MCF 10A (cell line): ENCODE results near the gene FBXO36. TPM values are rescaled to one million over a fixed set of nuclear protein-coding genes. Genes with fewer than 3 reads are reported as not detected.

ENCODE experiments used
- BruUV-seq: library from RNA; stranded (reverse); fragments of 400-500 nt; replicated peaks from 2 replicates; lab custom pipeline; 2021; lab: Mats Ljungman, UMichigan
- CTCF ChIA-PET: fragments of 300-600 bp; sonication (Branson Sonifier 250); formaldehyde crosslinking; extraction: SDS; loops from one replicate; lab custom pipeline; 2021; ENCODE audit warnings: antibody characterized with exemption, inconsistent platforms; lab: Yijun Ruan, JAX
- POLR2A ChIA-PET: fragments of 300-600, 350-650 bp; sonication (Branson Sonifier 250); formaldehyde crosslinking; extraction: SDS; loops from one replicate; lab custom pipeline; 2020; ENCODE audit warnings: antibody characterized with exemption, inconsistent platforms; lab: Yijun Ruan, JAX
- DNase-seq: peaks from one replicate; pipeline ENCODE4 v3.0.0-alpha.2; 2018; ENCODE audit not compliant: unreplicated experiment
- H3K27ac Mint-ChIP-seq: one replicate; pipeline ENCODE4 v1.8.0; 2022; ENCODE audit warnings: mild to moderate bottlenecking, low read depth, mixed read lengths; ENCODE audit not compliant: unreplicated experiment
- H3K27me3 Mint-ChIP-seq: one replicate; pipeline ENCODE4 v1.8.0; 2022; ENCODE audit warnings: mixed read lengths; ENCODE audit not compliant: insufficient read depth, unreplicated experiment
- H3K36me3 Mint-ChIP-seq: one replicate; pipeline ENCODE4 v1.8.0; 2022; ENCODE audit warnings: mild to moderate bottlenecking, moderate library complexity, mixed read lengths; ENCODE audit not compliant: insufficient read depth, unreplicated experiment
- H3K4me1 Mint-ChIP-seq: one replicate; pipeline ENCODE4 v1.8.0; 2022; ENCODE audit warnings: mixed read lengths; ENCODE audit not compliant: insufficient read depth, unreplicated experiment
- H3K4me3 Mint-ChIP-seq: one replicate; pipeline ENCODE4 v1.8.0; 2022; ENCODE audit warnings: mild to moderate bottlenecking, moderate library complexity, mixed read lengths; ENCODE audit not compliant: unreplicated experiment
- H3K9me3 Mint-ChIP-seq: one replicate; pipeline ENCODE4 v1.8.0; 2022; ENCODE audit warnings: mixed read lengths; ENCODE audit not compliant: unreplicated experiment
- intact Hi-C: fragments of 100-400 bp; cut with micrococcal nuclease; formaldehyde crosslinking; loops from 2 replicates; pipeline ENCODE4 v1.14.1; 2022
- total RNA-seq: library from RNA; stranded (reverse); gene quantifications from 2 replicates; pipeline ENCODE4 v1.2.3, GENCODE V29; 2022
- TF ChIP-seq, protein P1 (sequence below): fragments of 200-600 bp; IDR thresholded peaks from one replicate; pipeline ENCODE4 v1.8.0; 2022; ENCODE audit warnings: antibody characterized with exemption, mild to moderate bottlenecking; ENCODE audit not compliant: unreplicated experiment

FBXO36 gene
- total RNA-seq, 1 experiment from 2014 or later, result 2.2 TPM

DNA sequence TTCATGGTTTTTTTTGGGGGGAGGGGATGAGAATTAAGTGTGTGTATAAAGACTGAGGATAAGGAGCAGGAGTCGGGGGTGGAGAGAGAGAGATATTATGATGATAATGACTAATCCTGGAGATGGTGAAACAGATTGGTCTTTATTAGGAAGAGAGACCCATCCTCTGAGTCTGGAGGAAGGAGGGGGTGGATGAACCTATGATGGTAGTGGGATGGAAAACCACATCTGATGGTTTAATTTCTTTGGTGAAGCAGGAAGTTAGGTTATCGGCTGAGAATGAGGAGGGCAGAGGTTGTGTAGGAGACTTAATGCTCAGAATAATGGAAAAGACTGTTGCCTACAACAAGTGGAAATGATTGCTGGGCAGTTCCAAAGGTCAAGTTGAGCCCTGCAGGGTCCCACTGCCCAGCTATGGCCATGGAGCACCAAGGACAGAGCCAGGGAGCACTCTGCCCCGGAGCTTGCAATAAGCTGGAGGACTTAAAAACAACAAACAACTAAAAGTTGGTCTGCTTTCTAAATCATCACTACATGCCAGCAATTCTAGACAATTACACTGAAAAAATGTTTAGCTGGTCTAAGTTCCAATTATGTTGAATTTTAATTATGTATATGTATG, 138.5 kb downstream of the FBXO36 start:
- DNase-seq, result no peak
- Mint-ChIP-seq H3K4me1 (no peaks in the 10 kb centered on the region), H3K27ac (no peak overlapping the region), H3K9me3 (no peaks in the 10 kb centered on the region), H3K27me3 (no peaks in the 10 kb centered on the region), H3K36me3 (no peaks in the 10 kb centered on the region), H3K4me3 (no peak overlapping the region)
- ChIA-PET POLR2A (no interaction called here), CTCF (interaction anchor here (0.5 to 0.6 kb wide), 3 partner anchors 32 to 532 kb away, joined by 3 to 4 read pairs (median 3); no protein-coding TSS in a partner anchor)
- intact Hi-C loops, result no loop called here
- BruUV-seq, result no TSS peak
- TF ChIP-seq, protein P1, sequence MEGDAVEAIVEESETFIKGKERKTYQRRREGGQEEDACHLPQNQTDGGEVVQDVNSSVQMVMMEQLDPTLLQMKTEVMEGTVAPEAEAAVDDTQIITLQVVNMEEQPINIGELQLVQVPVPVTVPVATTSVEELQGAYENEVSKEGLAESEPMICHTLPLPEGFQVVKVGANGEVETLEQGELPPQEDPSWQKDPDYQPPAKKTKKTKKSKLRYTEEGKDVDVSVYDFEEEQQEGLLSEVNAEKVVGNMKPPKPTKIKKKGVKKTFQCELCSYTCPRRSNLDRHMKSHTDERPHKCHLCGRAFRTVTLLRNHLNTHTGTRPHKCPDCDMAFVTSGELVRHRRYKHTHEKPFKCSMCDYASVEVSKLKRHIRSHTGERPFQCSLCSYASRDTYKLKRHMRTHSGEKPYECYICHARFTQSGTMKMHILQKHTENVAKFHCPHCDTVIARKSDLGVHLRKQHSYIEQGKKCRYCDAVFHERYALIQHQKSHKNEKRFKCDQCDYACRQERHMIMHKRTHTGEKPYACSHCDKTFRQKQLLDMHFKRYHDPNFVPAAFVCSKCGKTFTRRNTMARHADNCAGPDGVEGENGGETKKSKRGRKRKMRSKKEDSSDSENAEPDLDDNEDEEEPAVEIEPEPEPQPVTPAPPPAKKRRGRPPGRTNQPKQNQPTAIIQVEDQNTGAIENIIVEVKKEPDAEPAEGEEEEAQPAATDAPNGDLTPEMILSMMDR, result no peak

Other genes starting within 250 kb of the FBXO36 start
- gene DNER, start 207.9 kb upstream of the FBXO36 start, total RNA-seq, result 49.2 and 62.6 TPM in 2 replicates
- 221 and 265 TPM in 2 replicates for gene TRIP12, start 494 bp upstream of the FBXO36 start, total RNA-seq
- gene SLC16A14, start 146.4 kb downstream of the FBXO36 start, total RNA-seq, result 0.56 and 1.8 TPM in 2 replicates